CD4-positive, alpha-beta T cell treated with Interleukin-10 for 1 hour (primary cell): Measurements from ENCODE around the gene TMEM248.

Experiments
- DNase-seq: peaks from one replicate; pipeline ENCODE4 v3.0.0-alpha.2; 2020

Gene TMEM248

DNA sequence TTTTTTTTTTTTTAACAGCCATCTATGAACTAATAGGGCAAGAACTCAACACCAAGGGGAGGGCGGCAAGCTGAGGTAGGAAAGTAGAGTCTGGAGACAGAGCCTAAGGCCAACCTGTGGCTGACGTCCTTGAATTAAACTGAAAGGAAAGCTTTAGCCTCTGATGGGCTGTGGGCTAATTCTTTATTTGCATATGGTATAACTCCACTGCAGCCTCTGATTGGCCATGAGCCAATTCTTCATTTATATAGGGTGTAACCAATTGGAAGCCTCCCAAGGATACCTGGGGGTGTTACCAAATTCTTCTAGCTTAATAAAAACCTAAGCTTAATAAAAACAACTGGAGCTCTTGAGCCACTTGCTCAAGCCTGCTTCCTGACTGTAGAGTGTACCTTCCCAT is 85.9 kb downstream of the TMEM248 start:
- no peak for DNase-seq
